AG09309 (cell line): ENCODE measurements around the gene CACNA1H.
"Not testable (repeated sequence)": the region's sequence is repeated elsewhere in the genome, so short reads cannot be mapped to it uniquely, and the experiment has no call there.

Experiments used
- DNase-seq: peaks from one replicate; pipeline ENCODE4 v3.0.0-alpha.2; 2010; ENCODE audit warnings: low read depth
- H3K4me3 ChIP-seq: 2 replicates; pipeline ENCODE4 v1.5.1; 2011; ENCODE audit warnings: mild to moderate bottlenecking, low read depth, low read length, moderate library complexity; ENCODE audit not compliant: control insufficient read depth
- CTCF ChIP-seq: IDR thresholded peaks from 2 replicates; pipeline ENCODE4 v1.5.1; 2011; ENCODE audit warnings: mild to moderate bottlenecking, low read depth, low read length, inconsistent platforms; ENCODE audit not compliant: insufficient read depth, control insufficient read depth; ENCODE audit errors: missing control alignments

The CACNA1H gene

GRCh38 chr16:1229476-1229875 lies 76.6 kb downstream of the CACNA1H start:
- not testable (repeated sequence) for H3K4me3 ChIP-seq, DNase-seq

- not testable (repeated sequence) for H3K4me3 ChIP-seq, DNase-seq
These were observed 77.2 kb downstream of the CACNA1H start, which contains the start of gene TPSB2 for GRCh38 chr16:1230084-1230470. TSS of gene TPSB2 (minus strand) at chr16:1230184. CDS start at chr16:1229951, 233 bp downstream.

GRCh38 chr16:1230471-1231212 lies 77.7 kb downstream of the CACNA1H start:
- H3K4me3 ChIP-seq, DNase-seq: not testable (repeated sequence)

GRCh38 chr16:1231301-1231700 lies 78.4 kb downstream of the CACNA1H start:
- not testable (repeated sequence) for DNase-seq, H3K4me3 ChIP-seq

- not testable (repeated sequence) for H3K4me3 ChIP-seq, DNase-seq
These were observed 79.3 kb downstream of the CACNA1H start for GRCh38 chr16:1232049-1232748.

GRCh38 chr16:1236659-1237058 lies 83.8 kb downstream of the CACNA1H start:
- not testable (repeated sequence) for H3K4me3 ChIP-seq, DNase-seq

- H3K4me3 ChIP-seq: no peak overlapping the region
- DNase-seq: no peak
- TF ChIP-seq CTCF: no peak
These were observed 85.1 kb downstream of the CACNA1H start for GRCh38 chr16:1237990-1238389.

GRCh38 chr16:1238909-1239308 lies 86.0 kb downstream of the CACNA1H start:
- not testable (repeated sequence) for H3K4me3 ChIP-seq, DNase-seq

GRCh38 chr16:1239575-1239974 lies 86.7 kb downstream of the CACNA1H start:
- DNase-seq, H3K4me3 ChIP-seq: not testable (repeated sequence)

GRCh38 chr16:1240436-1240835 lies 87.5 kb downstream of the CACNA1H start, which contains the start of gene TPSAB1:
TSS of gene TPSAB1 (plus strand) at chr16:1240705. CDS start at chr16:1240939, 234 bp downstream.
- not testable (repeated sequence) for DNase-seq, H3K4me3 ChIP-seq

- not testable (repeated sequence) for DNase-seq, H3K4me3 ChIP-seq
These were observed 88.2 kb downstream of the CACNA1H start for GRCh38 chr16:1241081-1241480.

GRCh38 chr16:1243363-1243762 lies 90.5 kb downstream of the CACNA1H start:
- DNase-seq, H3K4me3 ChIP-seq: not testable (repeated sequence)

GRCh38 chr16:1243907-1244850 lies 91.3 kb downstream of the CACNA1H start:
- not testable (repeated sequence) for H3K4me3 ChIP-seq, DNase-seq
